Colonic mucosa (tissue), 4 donors: Measurements from ENCODE around the gene P3H1. TPM values are rescaled to one million over a fixed set of nuclear protein-coding genes. Genes with fewer than 3 reads are reported as not detected.
"Not testable (repeated sequence)": the region's sequence is repeated elsewhere in the genome, so short reads cannot be mapped to it uniquely, and the experiment has no call there.

ENCODE experiments used
- DNase-seq: peaks from one replicate; pipeline ENCODE4 v3.0.0-alpha.2; 2020
- H3K27ac ChIP-seq: fragments of 200-600 bp; one replicate; pipeline ENCODE4 v1.8.0; 2021
- H3K27me3 ChIP-seq: fragments of 200-600 bp; one replicate; pipeline ENCODE4 v1.8.0; 2021
- H3K36me3 ChIP-seq: fragments of 200-600 bp; one replicate; pipeline ENCODE4 v1.8.0; 2021
- H3K4me1 ChIP-seq: fragments of 200-600 bp; one replicate; pipeline ENCODE4 v1.8.0; 2021; ENCODE audit warnings: mild to moderate bottlenecking
- H3K4me3 ChIP-seq: fragments of 200-600 bp; one replicate; pipeline ENCODE4 v1.8.0; 2021
- H3K9ac ChIP-seq, 2 donors: one replicate each; pipeline ENCODE4 v1.7.0; 2013; ENCODE audit warnings: control low read depth in 2 of 2, low read depth in 2 of 2, low read length in 2 of 2
- H3K9me3 ChIP-seq: fragments of 200-600 bp; one replicate; pipeline ENCODE4 v1.8.0; 2021
- intact Hi-C: fragments of 100-400 bp; cut with DNase I; formaldehyde crosslinking; loops from one replicate; pipeline ENCODE4 v1.14.1; 2022
- total RNA-seq, 2 donors: library from RNA; stranded (reverse); fragmentation: NEBNext Ultra II Directional in 1 of 2; extraction: Animal tissue kit (Norgen Biotek cat#: 25700) in 1 of 2; gene quantifications; one replicate each; pipeline ENCODE4 v1.2.1, GENCODE V29; 2021
- TF ChIP-seq, protein P1 (sequence below): fragments of 200-600 bp; IDR thresholded peaks from one replicate; pipeline ENCODE4 v1.8.0; 2022; ENCODE audit warnings: antibody characterized with exemption, mild to moderate bottlenecking
- donor health status: healthy.
- donor health status: DM: no; HTN: no; CAD: no.
- donor health status: DM: no; HTN: no; CAD: no.

P3H1 gene
- total RNA-seq, 2 donors from 2014 or later: 11.7 to 19.1 TPM

DNA sequence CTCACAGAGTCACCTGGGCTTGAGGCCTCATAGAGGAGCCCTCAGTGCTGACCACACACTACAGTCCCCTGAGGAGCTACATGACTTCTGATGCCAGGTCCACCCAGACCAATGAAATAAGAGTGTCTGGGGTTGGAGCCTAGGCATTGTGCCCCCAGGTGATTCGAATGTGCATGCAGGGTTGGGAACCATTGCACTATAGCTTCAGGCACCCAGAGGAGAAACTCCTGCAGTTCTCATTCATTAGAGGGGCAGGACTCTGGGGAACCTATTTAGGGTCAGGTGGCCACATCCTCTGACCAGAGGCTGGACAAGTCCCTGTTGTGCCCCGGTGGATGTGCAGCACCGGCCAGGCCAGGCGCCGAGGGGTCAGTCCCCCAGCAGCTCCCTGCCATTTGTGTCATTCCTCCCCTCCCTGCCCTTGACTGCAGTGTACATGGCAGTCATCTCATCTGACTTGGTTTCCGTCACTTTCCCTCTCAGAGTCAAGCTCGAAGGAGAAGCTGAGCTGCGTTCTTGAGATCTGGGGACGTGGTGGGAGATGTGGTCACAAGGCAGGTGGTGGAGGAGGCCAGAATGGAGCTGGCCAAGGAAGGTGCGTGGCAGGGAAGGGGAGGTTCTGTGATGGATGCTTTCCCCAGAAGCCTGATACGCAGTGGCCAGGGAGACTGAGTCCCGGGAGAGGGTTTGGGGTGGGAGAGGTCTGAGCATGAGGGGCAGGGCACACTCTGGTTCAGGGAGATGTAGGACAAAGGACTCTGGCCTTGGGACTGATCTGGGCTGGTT is 33.2 kb downstream of the P3H1 start:
- Histone ChIP-seq H3K9ac (no peak overlapping the region), H3K36me3 (no peaks in the 10 kb centered on the region), H3K9me3 (no peaks in the 10 kb centered on the region), H3K27ac (no peak overlapping the region), H3K27me3 (no peaks in the 10 kb centered on the region), H3K4me3 (no peak overlapping the region), H3K4me1 (no peaks in the 10 kb centered on the region)
- intact Hi-C loops: no loop called here
- TF ChIP-seq, protein P1, sequence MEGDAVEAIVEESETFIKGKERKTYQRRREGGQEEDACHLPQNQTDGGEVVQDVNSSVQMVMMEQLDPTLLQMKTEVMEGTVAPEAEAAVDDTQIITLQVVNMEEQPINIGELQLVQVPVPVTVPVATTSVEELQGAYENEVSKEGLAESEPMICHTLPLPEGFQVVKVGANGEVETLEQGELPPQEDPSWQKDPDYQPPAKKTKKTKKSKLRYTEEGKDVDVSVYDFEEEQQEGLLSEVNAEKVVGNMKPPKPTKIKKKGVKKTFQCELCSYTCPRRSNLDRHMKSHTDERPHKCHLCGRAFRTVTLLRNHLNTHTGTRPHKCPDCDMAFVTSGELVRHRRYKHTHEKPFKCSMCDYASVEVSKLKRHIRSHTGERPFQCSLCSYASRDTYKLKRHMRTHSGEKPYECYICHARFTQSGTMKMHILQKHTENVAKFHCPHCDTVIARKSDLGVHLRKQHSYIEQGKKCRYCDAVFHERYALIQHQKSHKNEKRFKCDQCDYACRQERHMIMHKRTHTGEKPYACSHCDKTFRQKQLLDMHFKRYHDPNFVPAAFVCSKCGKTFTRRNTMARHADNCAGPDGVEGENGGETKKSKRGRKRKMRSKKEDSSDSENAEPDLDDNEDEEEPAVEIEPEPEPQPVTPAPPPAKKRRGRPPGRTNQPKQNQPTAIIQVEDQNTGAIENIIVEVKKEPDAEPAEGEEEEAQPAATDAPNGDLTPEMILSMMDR: no peak
- DNase-seq: no peak

DNA sequence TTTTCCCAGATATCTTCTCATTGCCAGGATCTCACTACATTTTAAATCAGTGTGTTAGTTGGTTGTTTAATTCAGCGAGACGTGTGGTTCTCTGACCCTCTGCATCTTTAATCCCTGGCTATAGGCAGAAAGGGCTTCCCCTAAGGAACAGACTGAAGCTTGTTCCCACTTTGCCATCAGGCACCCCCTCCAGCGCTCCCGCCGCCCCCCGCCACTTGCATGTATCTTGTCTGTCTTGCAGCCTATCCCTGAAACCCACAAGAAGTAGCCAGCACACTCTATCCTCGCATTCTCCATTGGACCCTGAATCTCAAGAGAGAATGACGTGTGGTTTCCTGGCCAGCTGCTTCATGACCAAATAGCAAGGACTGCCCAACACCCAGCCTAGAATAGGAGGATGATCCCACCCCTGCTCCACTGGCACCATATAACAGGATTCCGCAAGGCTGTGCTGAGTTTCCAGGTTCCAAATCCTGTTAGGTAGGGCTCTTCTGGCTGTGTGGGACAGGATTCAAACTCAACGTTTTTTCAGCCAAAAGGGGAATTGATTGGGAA is 34.6 kb downstream of the P3H1 start:
- no peak overlapping the region for H3K4me3 ChIP-seq
- TF ChIP-seq, protein P1: no peak
- H3K4me1 ChIP-seq: no peaks in the 10 kb centered on the region
- no peak overlapping the region for H3K27ac ChIP-seq
- no peaks in the 10 kb centered on the region for H3K36me3 ChIP-seq
- H3K27me3 ChIP-seq: no peaks in the 10 kb centered on the region
- DNase-seq: no peak
- H3K9ac ChIP-seq: no peak overlapping the region
- H3K9me3 ChIP-seq: no peaks in the 10 kb centered on the region
- intact Hi-C loops: no loop called here

DNA sequence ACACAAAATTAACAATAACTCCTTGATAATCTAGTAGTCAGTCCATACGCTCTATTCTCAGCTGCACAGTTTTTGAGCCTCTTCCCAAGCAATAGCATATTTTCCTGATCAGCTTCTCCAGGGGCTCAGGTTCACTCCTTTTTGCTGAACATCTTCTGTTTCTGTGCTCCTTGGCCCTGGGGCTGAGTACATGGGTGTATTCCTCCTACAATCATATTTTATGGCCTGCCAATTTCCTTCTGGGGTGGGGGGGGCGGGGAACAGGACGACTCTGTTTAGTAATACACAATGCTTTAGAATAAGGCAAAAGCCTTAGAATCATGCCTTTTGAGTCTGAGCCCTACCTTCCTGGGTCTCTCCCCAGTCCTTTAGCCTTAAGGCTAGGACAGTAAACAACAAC is 35.2 kb downstream of the P3H1 start:
- Histone ChIP-seq H3K9ac (no peak overlapping the region), H3K9me3 (no peaks in the 10 kb centered on the region), H3K4me1 (no peaks in the 10 kb centered on the region), H3K4me3 (no peak overlapping the region), H3K27me3 (no peaks in the 10 kb centered on the region), H3K36me3 (no peaks in the 10 kb centered on the region), H3K27ac (no peak overlapping the region)
- TF ChIP-seq, protein P1: no peak
- DNase-seq: peak; percentile 42
- intact Hi-C loops: no loop called here

- H3K27me3 ChIP-seq: no peaks in the 10 kb centered on the region
- no peaks in the 10 kb centered on the region for H3K4me1 ChIP-seq
- no peaks in the 10 kb centered on the region for H3K9me3 ChIP-seq
- no peaks in the 10 kb centered on the region for H3K36me3 ChIP-seq
- TF ChIP-seq, protein P1: no peak
- no peak overlapping the region for H3K27ac ChIP-seq
- H3K9ac ChIP-seq: no peak overlapping the region
- no peak overlapping the region for H3K4me3 ChIP-seq
- DNase-seq: peak; percentile 65
- intact Hi-C loops: no loop called here
These were observed 35.8 kb downstream of the P3H1 start for GRCh38 chr1:42730988-42731387.

GRCh38 chr1:42730002-42730401 is 36.8 kb downstream of the P3H1 start:
- Histone ChIP-seq H3K27me3 (no peaks in the 10 kb centered on the region), H3K36me3 (no peaks in the 10 kb centered on the region), H3K27ac (no peak overlapping the region), H3K9ac (no peak overlapping the region), H3K4me3 (no peak overlapping the region), H3K9me3 (no peaks in the 10 kb centered on the region), H3K4me1 (no peaks in the 10 kb centered on the region)
- no peak for DNase-seq
- intact Hi-C loops: no loop called here
- TF ChIP-seq, protein P1: no peak

DNA sequence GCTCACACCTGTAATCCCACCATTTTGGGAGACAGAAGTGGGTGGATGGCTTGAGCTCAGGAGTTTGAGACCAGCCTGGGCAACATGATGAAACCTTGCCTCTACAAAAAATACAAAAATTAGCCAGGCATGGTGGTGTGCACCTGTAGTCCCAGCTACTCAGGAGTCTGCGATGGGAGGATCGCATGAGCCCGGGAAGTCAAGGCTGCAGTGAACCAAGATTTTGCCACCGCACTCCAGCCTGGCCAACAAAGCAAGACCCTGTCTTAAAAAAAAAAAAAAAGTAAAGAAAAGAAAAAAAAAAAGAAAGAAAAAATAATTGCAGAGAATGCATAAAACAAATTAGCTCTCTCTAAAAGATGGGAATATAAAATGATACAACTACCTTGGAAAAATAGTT is 41.0 kb downstream of the P3H1 start:
- DNase-seq, H3K27ac ChIP-seq, H3K9ac ChIP-seq, H3K36me3 ChIP-seq, H3K4me3 ChIP-seq, intact Hi-C loops, H3K9me3 ChIP-seq, H3K27me3 ChIP-seq, H3K4me1 ChIP-seq: not testable (repeated sequence)
